Lower leg skin (tissue), 3 donors: ENCODE data around the gene KHDRBS2.

ENCODE experiments used
- POLR2A ChIP-seq, 2 donors: fragments of 450-650 bp; IDR thresholded peaks; one replicate each; pipeline ENCODE4 v1.6.1; 2016 to 2017; ENCODE audit warnings: antibody characterized with exemption in 2 of 2, mild to moderate bottlenecking in 1 of 2, moderate library complexity in 1 of 2
- TF ChIP-seq, protein P1 (sequence below), 3 donors: fragments of 450-650 bp; IDR thresholded peaks; one replicate each; pipeline ENCODE4 v1.5.1; 2016; ENCODE audit warnings: antibody characterized with exemption in 3 of 3, mild to moderate bottlenecking in 3 of 3, moderate library complexity in 2 of 3

GRCh38 chr6:62086047-62086446 is 200.0 kb downstream of the KHDRBS2 start:
- TF ChIP-seq, protein P1, sequence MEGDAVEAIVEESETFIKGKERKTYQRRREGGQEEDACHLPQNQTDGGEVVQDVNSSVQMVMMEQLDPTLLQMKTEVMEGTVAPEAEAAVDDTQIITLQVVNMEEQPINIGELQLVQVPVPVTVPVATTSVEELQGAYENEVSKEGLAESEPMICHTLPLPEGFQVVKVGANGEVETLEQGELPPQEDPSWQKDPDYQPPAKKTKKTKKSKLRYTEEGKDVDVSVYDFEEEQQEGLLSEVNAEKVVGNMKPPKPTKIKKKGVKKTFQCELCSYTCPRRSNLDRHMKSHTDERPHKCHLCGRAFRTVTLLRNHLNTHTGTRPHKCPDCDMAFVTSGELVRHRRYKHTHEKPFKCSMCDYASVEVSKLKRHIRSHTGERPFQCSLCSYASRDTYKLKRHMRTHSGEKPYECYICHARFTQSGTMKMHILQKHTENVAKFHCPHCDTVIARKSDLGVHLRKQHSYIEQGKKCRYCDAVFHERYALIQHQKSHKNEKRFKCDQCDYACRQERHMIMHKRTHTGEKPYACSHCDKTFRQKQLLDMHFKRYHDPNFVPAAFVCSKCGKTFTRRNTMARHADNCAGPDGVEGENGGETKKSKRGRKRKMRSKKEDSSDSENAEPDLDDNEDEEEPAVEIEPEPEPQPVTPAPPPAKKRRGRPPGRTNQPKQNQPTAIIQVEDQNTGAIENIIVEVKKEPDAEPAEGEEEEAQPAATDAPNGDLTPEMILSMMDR (IDR thresholded peaks at IDR 0.05) = no peak
- TF ChIP-seq POLR2A (IDR thresholded peaks at IDR 0.05) = no peak
